GM11168 (cell line): Measurements from ENCODE around the gene FAHD1.

Experiments used
- in situ Hi-C: fragments of 300-500 bp; cut with MboI; formaldehyde crosslinking; loops from one replicate; pipeline ENCODE4 v1.12.0; 2022; ENCODE audit warnings: low sequenced_read_pairs; ENCODE audit not compliant: unreplicated experiment

Gene FAHD1

DNA sequence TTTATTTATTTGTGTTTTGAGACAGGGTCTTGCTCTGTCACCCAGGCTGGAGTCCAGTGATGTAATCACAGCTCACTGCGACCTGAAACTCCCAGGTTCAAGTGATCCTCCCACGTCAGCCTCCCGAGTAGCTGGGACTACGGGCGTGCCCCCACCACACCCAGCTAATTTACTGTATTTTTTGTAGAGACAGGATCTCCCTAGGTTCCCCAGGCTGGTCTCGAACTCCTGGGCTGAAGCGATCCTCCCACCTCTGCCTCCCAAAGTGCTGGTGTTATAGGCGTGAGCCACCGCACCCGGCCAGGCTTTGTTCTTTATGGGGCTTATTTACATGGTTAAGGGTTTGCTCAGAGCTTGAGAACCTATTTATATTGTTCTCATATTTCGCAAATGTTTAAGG is 50.8 kb downstream of the FAHD1 start:
- in situ Hi-C loops: no loop called here

DNA sequence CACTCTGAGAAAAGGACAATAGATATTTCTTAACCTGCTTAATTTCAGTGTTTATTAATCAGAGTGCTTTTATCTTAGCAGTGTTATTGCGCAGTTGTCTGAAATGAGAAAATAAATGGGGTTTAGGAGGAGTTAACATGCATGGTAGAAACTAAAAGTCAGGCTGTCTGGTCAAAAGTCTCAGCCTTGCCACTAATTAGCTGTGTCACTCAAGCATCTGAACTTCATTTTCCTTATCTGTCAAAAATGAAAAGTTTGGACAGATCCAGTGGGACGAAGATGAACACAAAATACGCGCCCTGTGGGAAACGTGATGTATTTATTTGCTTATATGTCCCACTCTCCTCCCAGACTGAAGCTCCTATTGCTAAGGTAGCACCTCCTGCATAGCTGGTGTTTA is 51.2 kb downstream of the FAHD1 start:
- in situ Hi-C loops: no loop called here
